Naive thymus-derived CD4-positive, alpha-beta T cell (primary cell): Measurements from ENCODE around the gene KLC4. TPM values are rescaled to one million over a fixed set of nuclear protein-coding genes. Genes with fewer than 3 reads are reported as not detected.

Experiments
- ATAC-seq: fragments of 150-1000 bp; cut with Tn5 transposase; 2 replicates; pipeline ENCODE4 v1.10.0; 2021; ENCODE audit warnings: mild to moderate bottlenecking, moderate library complexity
- CTCF ChIA-PET: fragments of 350-600 bp; sonication (Branson Sonifier 250); formaldehyde crosslinking; loops from one replicate; lab custom pipeline; 2021; ENCODE audit warnings: antibody characterized with exemption; lab: Charles Lee
- POLR2A ChIA-PET: fragments of 350-600 bp; sonication (Branson Sonifier 250); formaldehyde crosslinking; loops from one replicate; lab custom pipeline; 2021; ENCODE audit warnings: antibody characterized with exemption, inconsistent platforms; lab: Charles Lee
- DNase-seq, 9 donors: peaks; one replicate each; pipeline versions ENCODE4 v3.0.0 to v3.0.0-alpha.2; 2020 to 2022; ENCODE audit warnings: mixed read lengths in 1 of 9
- H3K27ac ChIP-seq: one replicate; pipeline ENCODE4 v1.7.0; 2013; ENCODE audit warnings: mild to moderate bottlenecking, low read depth, low read length, moderate library complexity
- H3K27me3 ChIP-seq, 2 donors: one replicate each; pipeline ENCODE4 v1.7.0; 2013; ENCODE audit warnings: low read length in 2 of 2, mild to moderate bottlenecking in 2 of 2, moderate library complexity in 2 of 2; ENCODE audit not compliant: control insufficient read depth in 2 of 2, insufficient read depth in 2 of 2
- H3K36me3 ChIP-seq, 3 experiments: 1 replicate in 2 of 3; 2 replicates in 1 of 3; pipeline ENCODE4 v1.7.0; 2013; ENCODE audit warnings: low read length in 3 of 3, mild to moderate bottlenecking in 3 of 3, moderate library complexity in 1 of 3; ENCODE audit not compliant: insufficient read depth in 3 of 3, control insufficient read depth in 2 of 3
- H3K4me1 ChIP-seq, 2 donors: one replicate each; pipeline ENCODE4 v1.7.0; 2013; ENCODE audit warnings: low read length in 2 of 2, mild to moderate bottlenecking in 2 of 2, moderate library complexity in 1 of 2; ENCODE audit not compliant: control insufficient read depth in 2 of 2, insufficient read depth in 2 of 2
- H3K4me3 ChIP-seq: 2 replicates; pipeline ENCODE4 v1.7.0; 2013; ENCODE audit warnings: mild to moderate bottlenecking, low read length
- H3K9me3 ChIP-seq, 3 experiments: 1 replicate in 2 of 3; 2 replicates in 1 of 3; pipeline ENCODE4 v1.7.0; 2013; ENCODE audit warnings: low read length in 3 of 3; ENCODE audit not compliant: control insufficient read depth in 2 of 3
- H3K27ac Mint-ChIP-seq, 9 donors: one replicate each; pipeline ENCODE4 v1.8.0; 2020 to 2022; ENCODE audit warnings: mixed read lengths in 9 of 9, mild to moderate bottlenecking in 8 of 9, moderate library complexity in 5 of 9, inconsistent platforms in 2 of 9
- H3K27me3 Mint-ChIP-seq, 5 donors: one replicate each; pipeline ENCODE4 v1.8.0; 2021 to 2022; ENCODE audit warnings: mixed read lengths in 5 of 5, mild to moderate bottlenecking in 1 of 5
- H3K36me3 Mint-ChIP-seq, 5 donors: one replicate each; pipeline ENCODE4 v1.8.0; 2020 to 2022; ENCODE audit warnings: mixed read lengths in 5 of 5, mild to moderate bottlenecking in 3 of 5, inconsistent platforms in 1 of 5
- H3K4me1 Mint-ChIP-seq, 7 donors: one replicate each; pipeline ENCODE4 v1.8.0; 2020 to 2022; ENCODE audit warnings: mixed read lengths in 7 of 7, mild to moderate bottlenecking in 3 of 7, inconsistent platforms in 1 of 7
- H3K4me3 Mint-ChIP-seq, 10 donors: one replicate each; pipeline ENCODE4 v1.8.0; 2020 to 2022; ENCODE audit warnings: mild to moderate bottlenecking in 10 of 10, mixed read lengths in 10 of 10, moderate library complexity in 6 of 10, inconsistent platforms in 2 of 10
- H3K9me3 Mint-ChIP-seq, 11 donors: one replicate each; pipeline ENCODE4 v1.8.0; 2020 to 2022; ENCODE audit warnings: mixed read lengths in 11 of 11, mild to moderate bottlenecking in 4 of 11, inconsistent platforms in 1 of 11, moderate library complexity in 1 of 11
- intact Hi-C, 2 donors: fragments of 100-400 bp; cut with micrococcal nuclease; formaldehyde crosslinking; loops; one replicate each; pipeline ENCODE4 v1.15.1; 2023
- polyA plus RNA-seq, 2 donors: library from polyadenylated mRNA; unstranded; fragments of 300-500 nt; fragmentation: Illumina TruSeq; gene quantifications; one replicate each; pipeline ENCODE4 v1.2.3, GENCODE V29; 2021
- total RNA-seq, 6 experiments: library from RNA in 5 of 6; stranded (reverse) in 5 of 6; gene quantifications; 1 replicate in 5 of 6; 2 replicates in 1 of 6; pipeline ENCODE4 v1.2.3 and lab custom pipeline; 2021 to 2026

The KLC4 gene
- total and polyA plus RNA-seq, 7 experiments from 2014 or later: 11.6 to 56.9 (median 41.1) TPM

DNA sequence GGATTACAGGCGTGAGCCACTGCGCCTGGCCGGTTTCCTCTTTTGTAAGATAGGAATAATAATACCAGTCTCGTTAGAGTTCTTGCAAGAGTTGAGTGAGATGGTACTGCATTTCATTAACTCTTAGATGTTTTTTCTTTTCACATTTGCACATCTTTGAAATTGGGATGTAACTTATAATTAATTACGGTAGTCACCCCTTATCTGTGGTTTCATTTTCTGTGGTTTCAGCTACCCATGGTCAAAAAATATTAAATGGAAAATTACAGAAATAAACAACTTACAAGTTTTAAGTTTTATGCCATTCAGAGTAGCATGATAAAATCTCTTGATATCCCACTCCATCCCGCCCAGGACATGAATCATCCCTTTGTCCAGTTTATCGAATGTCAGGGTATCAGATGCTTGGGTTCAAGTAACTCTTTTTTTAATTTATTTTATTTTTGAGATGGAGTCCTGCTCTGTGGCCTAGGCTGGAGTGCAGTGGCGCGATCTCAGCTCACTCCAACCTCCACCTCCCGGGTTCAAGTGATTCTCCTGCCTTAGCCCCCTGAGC is 32.1 kb downstream of the KLC4 start:
- no peak overlapping the region for H3K4me3 ChIP-seq
- ChIA-PET CTCF (no interaction called here), POLR2A (interaction anchor here (1.0 kb wide), 1 partner anchor 73 kb away, joined by 3 read pairs; no protein-coding TSS in a partner anchor)
- Mint-ChIP-seq H3K4me3 (no peak overlapping the region), H3K27ac (no peak overlapping the region), H3K27me3 (peaks cover 0 to 2% (median 0%) of the 10 kb centered on the region in 5 donors), H3K9me3 (no peaks in the 10 kb centered on the region), H3K36me3 (no peaks in the 10 kb centered on the region), H3K4me1 (peaks cover 0 to 23% (median 5%) of the 10 kb centered on the region in 7 donors)
- H3K36me3 ChIP-seq: no peaks in the 10 kb centered on the region
- no peak for ATAC-seq
- intact Hi-C loops: no loop called here
- no peaks in the 10 kb centered on the region for H3K4me1 ChIP-seq
- no peak overlapping the region for H3K27ac ChIP-seq
- H3K9me3 ChIP-seq: no peaks in the 10 kb centered on the region
- DNase-seq: no peak
- no peaks in the 10 kb centered on the region for H3K27me3 ChIP-seq

DNA sequence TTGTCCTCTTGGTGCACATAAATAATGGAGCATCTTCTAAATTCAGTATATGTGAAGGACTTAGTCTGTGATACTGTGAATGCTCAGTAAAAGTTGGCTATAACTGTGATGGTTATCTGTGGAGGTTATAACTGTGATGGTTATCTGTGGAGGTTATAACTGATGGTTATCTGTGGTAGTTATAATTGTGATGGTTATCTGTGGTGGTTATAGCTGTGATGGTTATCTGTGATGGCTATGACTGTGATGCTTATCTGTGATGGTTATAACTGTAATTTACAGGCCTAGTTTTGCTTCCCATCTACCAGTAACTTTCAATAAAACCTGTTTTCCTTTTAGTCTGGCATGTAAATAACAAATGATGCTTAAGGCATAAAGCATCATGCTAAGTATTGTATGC is 33.2 kb downstream of the KLC4 start:
- intact Hi-C loops: no loop called here
- DNase-seq (no peak), ATAC-seq (peak; percentile 56)
- H3K27ac ChIP-seq: no peak overlapping the region
- Mint-ChIP-seq H3K9me3 (no peaks in the 10 kb centered on the region), H3K4me3 (peak overlapping the region in 1 of 10 donors; percentile 24), H3K27ac (no peak overlapping the region), H3K27me3 (no peaks in the 10 kb centered on the region), H3K36me3 (no peaks in the 10 kb centered on the region), H3K4me1 (peaks cover 0 to 23% (median 5%) of the 10 kb centered on the region in 7 donors)
- POLR2A ChIA-PET: no interaction called here
- H3K36me3 ChIP-seq: no peaks in the 10 kb centered on the region
- no peaks in the 10 kb centered on the region for H3K9me3 ChIP-seq
- CTCF ChIA-PET: no interaction called here
- H3K4me3 ChIP-seq: no peak overlapping the region
- no peaks in the 10 kb centered on the region for H3K27me3 ChIP-seq
- no peaks in the 10 kb centered on the region for H3K4me1 ChIP-seq

DNA sequence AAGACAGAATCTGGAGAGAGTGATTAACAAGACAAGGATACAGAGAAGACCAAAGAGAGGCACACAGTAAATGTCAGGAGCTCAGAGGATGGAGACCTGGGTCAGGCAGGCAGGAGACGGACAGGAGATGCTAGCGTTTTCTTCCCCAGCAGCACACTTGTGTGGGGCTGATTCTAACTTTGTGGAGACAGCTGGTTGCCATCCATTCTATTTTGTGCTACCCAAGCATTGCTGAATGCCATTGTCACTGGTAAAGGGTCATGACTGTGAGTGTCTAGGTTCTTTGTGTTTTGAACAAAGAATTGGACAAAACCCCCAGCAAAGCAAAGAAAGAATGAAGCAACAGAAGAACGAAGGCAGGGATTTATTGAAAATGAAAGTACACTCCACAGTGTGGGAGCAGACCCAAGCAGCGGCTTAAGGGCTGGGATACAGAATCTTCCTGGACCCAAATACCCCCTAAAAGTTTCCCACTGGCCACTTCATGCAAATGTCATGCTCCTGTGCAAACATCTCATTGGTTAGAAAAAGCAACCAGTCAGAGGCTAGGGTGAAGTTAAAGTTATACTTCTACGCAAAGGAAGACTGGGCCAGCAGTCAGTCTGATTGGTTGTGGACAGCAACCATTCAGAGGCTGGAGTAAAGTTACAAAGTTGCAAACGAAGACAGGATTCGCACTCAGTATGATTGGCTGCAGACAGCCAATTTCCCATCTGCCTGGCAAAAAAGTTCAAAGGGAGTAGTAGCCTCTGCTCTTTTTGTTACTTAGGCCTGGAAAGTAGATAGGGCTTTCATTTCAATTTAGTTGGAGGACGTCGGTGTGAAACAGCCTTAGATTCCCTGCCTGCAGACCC is 34.2 kb downstream of the KLC4 start:
- DNase-seq (peak in 1 of 9 donors; percentile 15), ATAC-seq (peak; percentile 82)
- H3K27ac Mint-ChIP-seq: peak overlapping the region in 3 of 9 donors; percentile 34 to 64 (median 46)
- peaks cover 0 to 2% (median 0%) of the 10 kb centered on the region in 5 donors for H3K27me3 Mint-ChIP-seq
- H3K27me3 ChIP-seq: no peaks in the 10 kb centered on the region
- peaks cover 0 to 23% (median 5%) of the 10 kb centered on the region in 7 donors for H3K4me1 Mint-ChIP-seq
- H3K4me3 ChIP-seq: peak overlapping the region; percentile 33
- no peak overlapping the region for H3K27ac ChIP-seq
- ChIA-PET POLR2A (interaction anchor here (0.7 kb wide), 1 partner anchor 40 kb away, joined by 3 read pairs; the partner anchor contains the start of gene CUL7), CTCF (interaction anchor here (0.6 kb wide), 1 partner anchor 394 kb away, joined by 3 read pairs; no protein-coding TSS in a partner anchor)
- H3K9me3 Mint-ChIP-seq: no peaks in the 10 kb centered on the region
- H3K4me3 Mint-ChIP-seq: peak overlapping the region; percentile 10 to 70 (median 44)
- no peaks in the 10 kb centered on the region for H3K4me1 ChIP-seq
- H3K36me3 Mint-ChIP-seq: no peaks in the 10 kb centered on the region
- intact Hi-C loops: no loop called here
- H3K9me3 ChIP-seq: no peaks in the 10 kb centered on the region
- H3K36me3 ChIP-seq: no peaks in the 10 kb centered on the region

DNA sequence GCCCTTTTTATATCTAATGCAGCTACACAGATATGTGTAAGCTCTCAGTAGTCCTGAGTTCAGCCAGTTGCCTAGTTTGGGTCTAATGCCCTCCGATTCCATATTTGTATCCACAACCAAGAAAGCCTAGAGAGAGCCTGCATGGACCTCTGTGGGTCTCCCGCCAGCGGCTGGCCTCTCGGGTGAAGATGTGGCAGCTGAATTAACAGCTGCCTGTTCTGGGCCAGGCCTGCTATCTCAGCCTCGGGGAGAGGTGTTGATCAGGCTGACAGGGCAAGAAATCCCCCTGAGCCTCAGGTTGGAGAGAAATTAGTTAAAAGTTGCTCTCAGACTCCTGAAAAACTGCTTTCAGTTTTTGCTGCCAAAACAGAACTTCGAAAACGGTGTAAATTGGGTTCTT is 36.5 kb downstream of the KLC4 start:
- POLR2A ChIA-PET: interaction anchor here (0.6 kb wide), 2 partner anchors 219 to 977 kb away, joined by 3 to 4 read pairs; no protein-coding TSS in a partner anchor
- no peak overlapping the region for H3K4me3 ChIP-seq
- H3K9me3 ChIP-seq: no peaks in the 10 kb centered on the region
- H3K27me3 ChIP-seq: no peaks in the 10 kb centered on the region
- no peak overlapping the region for H3K27ac ChIP-seq
- H3K36me3 ChIP-seq: no peaks in the 10 kb centered on the region
- ATAC-seq (no peak), DNase-seq (no peak)
- Mint-ChIP-seq H3K27ac (no peak overlapping the region), H3K27me3 (peaks cover 0 to 2% (median 0%) of the 10 kb centered on the region in 5 donors), H3K9me3 (no peaks in the 10 kb centered on the region), H3K4me3 (no peak overlapping the region), H3K36me3 (no peaks in the 10 kb centered on the region), H3K4me1 (peaks cover 0 to 23% (median 5%) of the 10 kb centered on the region in 7 donors)
- CTCF ChIA-PET: no interaction called here
- intact Hi-C loops: no loop called here
- H3K4me1 ChIP-seq: no peaks in the 10 kb centered on the region

DNA sequence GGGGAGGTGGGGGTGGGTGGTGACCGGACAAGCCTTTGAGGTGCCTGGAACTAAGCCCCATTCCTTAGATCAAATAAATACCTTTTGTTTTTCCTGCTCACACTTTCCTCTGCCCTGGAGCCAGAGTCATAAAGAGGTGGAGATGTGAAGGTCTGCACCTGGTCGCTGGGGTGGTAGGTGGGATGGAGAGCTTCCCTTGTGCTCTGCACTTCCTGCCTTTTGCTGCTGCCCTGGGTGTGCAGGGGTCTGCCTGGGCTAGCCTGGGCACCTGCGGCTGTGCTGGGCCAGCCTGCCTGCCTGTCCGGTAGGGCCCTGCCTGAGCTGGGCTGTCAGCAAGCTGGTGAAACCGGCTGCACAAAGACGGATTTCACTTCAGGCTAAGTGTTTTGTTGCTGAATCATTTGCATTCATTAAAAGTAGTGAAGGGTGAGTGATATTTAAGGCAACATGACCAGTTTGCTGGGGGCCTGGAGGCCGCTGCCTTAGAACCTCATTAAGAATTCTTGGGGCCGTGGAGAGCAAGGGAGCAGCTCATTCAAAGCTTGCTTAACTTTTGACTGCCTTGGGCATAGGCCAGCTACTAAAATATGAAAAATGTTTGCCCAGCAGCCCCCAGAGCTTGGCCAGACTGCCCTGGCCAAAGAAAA is 37.1 kb downstream of the KLC4 start:
- POLR2A ChIA-PET: interaction anchor here (0.6 kb wide), 2 partner anchors 219 to 978 kb away, joined by 3 to 4 read pairs; no protein-coding TSS in a partner anchor

DNA sequence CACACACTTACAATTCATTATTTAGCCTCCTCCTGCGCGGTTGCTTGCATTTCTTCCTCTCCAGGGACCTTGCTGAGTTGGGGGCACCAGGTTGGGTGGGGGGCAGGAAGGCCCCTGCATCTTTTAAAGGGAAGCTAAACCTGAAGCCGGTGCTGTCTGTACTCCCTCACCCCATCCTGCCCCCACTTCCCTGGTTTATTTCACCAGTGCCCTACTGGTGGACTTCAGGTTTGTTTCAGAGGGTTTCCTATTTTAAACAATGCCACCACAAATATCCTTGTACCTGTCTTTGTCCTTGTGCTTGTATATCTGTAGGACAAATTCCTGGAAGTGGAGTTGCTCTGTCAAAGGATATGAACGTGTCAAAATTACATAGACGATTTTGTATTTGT is 37.7 kb downstream of the KLC4 start:
- ATAC-seq (no peak), DNase-seq (no peak)
- H3K9me3 ChIP-seq: no peaks in the 10 kb centered on the region
- H3K27ac Mint-ChIP-seq: no peak overlapping the region
- no peak overlapping the region for H3K4me3 ChIP-seq
- H3K4me1 ChIP-seq: no peaks in the 10 kb centered on the region
- no peak overlapping the region for H3K27ac ChIP-seq
- no peaks in the 10 kb centered on the region for H3K36me3 ChIP-seq
- H3K27me3 Mint-ChIP-seq: peaks cover 0 to 2% (median 0%) of the 10 kb centered on the region in 5 donors
- ChIA-PET POLR2A (interaction anchor here (1.0 kb wide), 1 partner anchor 313 kb away, joined by 3 read pairs; no protein-coding TSS in a partner anchor), CTCF (no interaction called here)
- intact Hi-C loops: no loop called here
- no peaks in the 10 kb centered on the region for H3K27me3 ChIP-seq
- H3K4me3 Mint-ChIP-seq: no peak overlapping the region
- H3K4me1 Mint-ChIP-seq: peaks cover 0 to 23% (median 5%) of the 10 kb centered on the region in 7 donors
- H3K9me3 Mint-ChIP-seq: no peaks in the 10 kb centered on the region
- no peaks in the 10 kb centered on the region for H3K36me3 Mint-ChIP-seq

More for the DNA sequence above, 37.1 kb downstream of the KLC4 start:
- peak overlapping the region in 1 of 9 donors; percentile 63 for H3K27ac Mint-ChIP-seq
- peaks cover 0 to 2% (median 0%) of the 10 kb centered on the region in 5 donors for H3K27me3 Mint-ChIP-seq
- Histone ChIP-seq H3K9me3 (no peaks in the 10 kb centered on the region), H3K27me3 (no peaks in the 10 kb centered on the region), H3K36me3 (no peaks in the 10 kb centered on the region), H3K4me1 (no peaks in the 10 kb centered on the region), H3K4me3 (no peak overlapping the region), H3K27ac (no peak overlapping the region)
- intact Hi-C loops: no loop called here
- H3K9me3 Mint-ChIP-seq: no peaks in the 10 kb centered on the region
- no peaks in the 10 kb centered on the region for H3K36me3 Mint-ChIP-seq
- DNase-seq (no peak), ATAC-seq (no peak)
- peaks cover 0 to 23% (median 5%) of the 10 kb centered on the region in 7 donors for H3K4me1 Mint-ChIP-seq
- no peak overlapping the region for H3K4me3 Mint-ChIP-seq
- CTCF ChIA-PET: no interaction called here
